Measurements from ENCODE around the gene AP1M2.
"Not testable (repeated sequence)": the region's sequence is repeated elsewhere in the genome, so short reads cannot be mapped to it uniquely, and the experiment has no call there.

The AP1M2 gene

DNA sequence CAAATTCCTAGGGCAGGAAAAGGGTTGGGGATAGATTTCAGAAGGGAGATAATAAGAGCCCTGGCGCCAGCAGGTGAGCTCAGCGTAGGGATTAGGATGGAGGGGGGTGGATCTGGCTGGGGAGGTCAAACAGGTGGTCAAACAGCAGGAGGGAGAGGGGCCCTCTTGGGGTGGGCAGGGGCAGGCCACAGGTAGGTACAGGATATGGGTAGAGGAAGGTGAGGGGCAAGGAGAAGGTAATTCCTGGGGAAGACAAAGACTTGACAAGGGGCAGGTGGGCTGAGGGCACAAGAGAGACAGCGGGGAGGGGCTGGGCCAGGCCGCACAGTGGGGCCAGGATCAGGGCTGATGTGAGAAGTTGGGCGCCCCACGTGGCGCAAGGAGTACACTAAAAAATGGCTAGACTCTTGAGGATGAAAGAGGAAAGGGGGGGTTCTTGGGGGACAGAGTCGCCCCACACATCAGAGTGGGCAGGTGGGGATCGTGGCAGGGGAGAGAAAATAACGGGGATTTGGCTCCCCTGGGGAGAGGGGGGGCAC is 22.0 kb downstream of the AP1M2 start:
- no peak for DNase-seq (ENCODE audit: low spot score)

- DNase-seq (ENCODE audit: low spot score) = no peak
Measured at GRCh38 chr19:10562609-10563008, 24.5 kb downstream of the AP1M2 start.

DNA sequence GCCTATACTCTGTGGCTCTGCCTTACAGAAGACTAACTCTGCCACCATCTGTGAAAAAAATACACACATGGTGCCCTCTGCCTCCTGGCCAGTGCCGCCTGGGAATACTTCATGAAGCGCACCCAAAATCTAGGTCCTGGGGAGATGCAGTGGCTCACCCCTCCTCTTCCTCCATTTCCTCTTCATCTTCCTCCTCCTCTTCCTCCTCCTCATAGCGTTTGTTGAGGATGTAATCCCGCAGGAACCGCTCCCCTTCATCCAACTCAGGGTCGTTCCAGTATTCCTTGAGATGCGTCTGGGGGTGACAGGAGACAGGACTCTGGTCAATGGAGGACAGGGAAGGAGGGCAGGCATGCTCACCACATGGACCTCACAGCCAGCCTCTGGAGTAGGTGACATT is 27.0 kb downstream of the AP1M2 start:
- DNase-seq (ENCODE audit: low spot score) = no peak

DNA sequence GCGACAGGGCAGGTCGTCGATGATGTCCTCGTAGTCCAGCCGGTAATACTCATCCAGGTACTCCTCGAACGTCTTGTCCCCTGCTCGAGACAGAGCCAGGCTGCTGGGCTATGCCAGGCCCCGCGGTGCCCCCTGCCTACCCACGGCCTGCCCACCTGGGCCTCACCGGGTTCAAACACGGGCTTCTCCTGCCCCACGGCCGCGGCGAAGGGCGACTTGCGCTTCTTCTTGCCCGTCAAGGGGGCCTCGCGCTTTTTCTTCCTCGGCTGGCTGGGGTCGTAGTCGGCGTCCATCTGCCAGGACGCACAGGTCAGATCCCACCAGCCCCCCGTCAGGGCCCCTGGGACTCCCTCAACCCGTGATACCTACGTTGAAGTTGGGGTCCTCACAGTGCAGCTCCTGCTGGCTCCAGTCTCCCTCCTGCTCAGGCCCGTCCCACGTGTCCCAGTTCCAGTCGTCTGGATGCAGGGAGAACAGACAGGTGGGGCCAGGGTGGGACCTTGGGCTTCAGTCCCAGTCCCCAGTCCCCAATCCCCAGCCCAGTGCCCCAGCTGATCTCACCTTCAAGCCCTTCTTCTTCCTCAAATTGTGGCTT is 29.4 kb downstream of the AP1M2 start:
- DNase-seq (ENCODE audit: low spot score) = no peak

DNA sequence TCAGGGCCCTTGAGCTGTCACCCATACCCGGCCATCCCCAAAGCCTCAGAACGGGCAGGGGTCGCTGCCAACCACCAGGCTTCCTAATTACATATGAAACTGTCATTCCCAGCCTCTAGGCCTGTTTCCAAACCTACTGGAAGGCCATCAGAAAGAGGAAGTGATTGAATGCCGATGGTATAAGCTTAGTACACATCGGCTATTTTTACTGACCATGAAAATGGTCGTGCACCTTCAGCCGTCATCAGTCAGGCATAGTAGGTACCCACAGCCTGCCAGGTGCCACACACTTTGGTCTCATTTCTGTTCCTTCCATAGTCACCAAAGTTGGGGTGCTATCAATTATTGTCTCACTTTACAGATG is 31.5 kb downstream of the AP1M2 start:
- no peak for DNase-seq (ENCODE audit: low spot score)

DNA sequence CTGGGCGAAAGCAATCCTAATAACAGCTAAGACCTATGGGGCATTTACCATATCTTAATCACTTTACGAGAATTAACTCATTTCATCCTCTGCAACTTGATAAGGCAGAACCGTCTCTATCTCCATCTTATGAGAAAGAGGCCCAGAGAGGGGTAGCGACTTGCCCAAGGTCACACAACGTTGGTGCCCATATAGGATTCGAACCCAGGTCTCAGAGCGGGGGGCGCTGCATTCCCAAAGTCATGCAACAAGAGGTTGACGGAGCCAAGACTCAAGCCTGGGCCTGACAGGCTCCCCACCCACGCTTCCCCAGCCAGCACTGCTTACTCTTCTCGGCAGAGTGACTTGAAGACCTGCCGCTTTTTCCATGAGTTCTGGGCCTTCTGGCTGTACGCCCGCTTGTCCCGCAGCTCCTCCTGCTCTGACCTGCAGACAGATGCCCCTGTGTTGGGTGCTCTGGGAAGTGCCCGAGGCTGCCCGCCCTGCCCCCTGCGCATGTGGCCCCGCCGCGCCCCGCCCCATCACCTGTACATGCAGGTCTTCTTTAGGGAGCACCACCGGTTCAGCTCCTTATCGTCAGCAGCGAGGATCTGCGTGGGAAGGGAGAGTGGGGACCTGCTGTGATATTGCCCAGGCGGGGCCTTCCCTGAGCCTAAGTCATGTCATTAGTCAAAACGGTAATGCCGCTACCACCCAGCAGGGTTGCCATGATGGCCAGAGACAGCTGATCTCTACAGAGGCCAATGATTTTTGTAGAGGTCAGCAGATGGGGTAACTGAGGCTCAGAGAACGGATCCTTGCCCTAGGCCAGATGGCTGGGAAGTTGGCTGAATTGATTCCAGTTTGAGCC is 32.1 kb downstream of the AP1M2 start:
- no peak for DNase-seq (ENCODE audit: low spot score)

- DNase-seq (ENCODE audit: low spot score) = no peak
Measured at GRCh38 chr19:10553943-10554381, 33.1 kb downstream of the AP1M2 start.

- no peak for DNase-seq (ENCODE audit: low spot score)
Measured at GRCh38 chr19:10553087-10553667, 33.9 kb downstream of the AP1M2 start.

- DNase-seq (ENCODE audit: low spot score) = no peak
Measured at GRCh38 chr19:10552510-10553053, 34.5 kb downstream of the AP1M2 start.

DNA sequence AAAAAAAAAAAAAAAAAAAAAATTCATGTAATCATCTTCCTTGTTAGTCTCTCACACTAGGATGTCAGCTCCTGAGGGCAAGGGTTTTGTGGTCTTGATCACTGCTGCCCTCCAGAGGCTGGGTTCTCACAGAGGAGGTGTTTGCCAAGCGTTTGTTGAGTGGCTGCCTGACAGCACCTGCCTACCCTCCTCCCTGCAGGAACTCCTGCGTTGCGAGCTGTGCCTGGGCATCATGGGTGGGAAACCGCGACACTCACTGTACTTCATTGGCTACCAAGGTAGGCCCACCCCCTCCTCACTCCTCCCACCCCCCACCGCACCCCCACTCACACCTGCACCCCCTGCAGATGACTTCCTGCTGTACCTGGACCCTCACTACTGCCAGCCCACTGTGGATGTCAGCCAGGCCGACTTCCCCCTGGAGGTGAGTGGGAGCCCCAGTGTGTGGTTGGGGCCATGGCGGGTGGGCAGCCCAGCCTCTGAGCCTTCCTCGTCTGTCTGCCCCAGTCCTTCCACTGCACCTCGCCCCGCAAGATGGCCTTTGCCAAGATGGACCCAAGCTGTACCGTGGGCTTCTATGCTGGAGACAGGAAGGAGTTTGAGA is 35.3 kb downstream of the AP1M2 start:
- peak; percentile 49 for DNase-seq (ENCODE audit: low spot score)

DNA sequence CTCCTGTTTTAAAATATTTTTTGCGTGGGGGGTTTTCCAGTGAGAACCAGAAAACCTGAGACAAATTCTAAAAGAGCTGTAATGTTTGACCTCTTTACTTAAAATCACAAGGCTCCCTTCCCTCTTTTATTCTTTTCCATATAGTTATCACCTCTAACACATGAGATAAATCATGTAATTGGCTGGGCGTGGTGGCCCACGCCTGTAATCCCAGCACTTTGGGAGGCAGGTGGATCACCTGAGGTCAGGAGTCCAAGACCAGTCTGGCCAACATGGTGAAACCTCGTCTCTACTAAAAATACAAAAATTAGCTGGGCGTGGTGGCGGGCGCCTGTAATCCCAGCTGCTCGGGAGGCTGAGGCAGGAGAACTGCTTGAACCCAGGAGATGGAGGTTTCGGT is 36.1 kb downstream of the AP1M2 start:
- DNase-seq (ENCODE audit: low spot score) = not testable (repeated sequence)

DNA sequence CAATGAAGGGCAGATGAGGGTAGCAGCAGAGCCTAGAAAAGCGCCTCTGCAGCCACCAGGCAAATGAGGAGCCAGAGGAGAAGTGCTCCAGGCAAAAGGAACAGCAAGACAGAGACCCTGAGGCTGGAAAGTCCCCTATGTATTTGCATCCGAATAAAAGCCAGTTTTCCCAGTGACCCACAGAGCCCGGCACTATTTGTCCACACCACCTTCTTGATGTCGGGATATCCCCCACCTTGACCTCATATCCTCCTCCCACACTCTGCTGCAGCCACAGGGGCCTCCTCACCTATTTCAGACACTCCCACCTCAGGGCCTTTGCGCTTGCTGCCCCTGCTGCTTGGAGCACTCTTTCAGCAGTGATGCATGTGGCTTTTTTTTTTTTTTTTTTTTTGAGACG is 36.8 kb downstream of the AP1M2 start:
- no peak for DNase-seq (ENCODE audit: low spot score)

- DNase-seq (ENCODE audit: low spot score) = no peak
Measured at GRCh38 chr19:10549733-10550132, 37.4 kb downstream of the AP1M2 start.

GRCh38 chr19:10548746-10549276 is 38.3 kb downstream of the AP1M2 start:
- DNase-seq (ENCODE audit: low spot score) = no peak

DNA sequence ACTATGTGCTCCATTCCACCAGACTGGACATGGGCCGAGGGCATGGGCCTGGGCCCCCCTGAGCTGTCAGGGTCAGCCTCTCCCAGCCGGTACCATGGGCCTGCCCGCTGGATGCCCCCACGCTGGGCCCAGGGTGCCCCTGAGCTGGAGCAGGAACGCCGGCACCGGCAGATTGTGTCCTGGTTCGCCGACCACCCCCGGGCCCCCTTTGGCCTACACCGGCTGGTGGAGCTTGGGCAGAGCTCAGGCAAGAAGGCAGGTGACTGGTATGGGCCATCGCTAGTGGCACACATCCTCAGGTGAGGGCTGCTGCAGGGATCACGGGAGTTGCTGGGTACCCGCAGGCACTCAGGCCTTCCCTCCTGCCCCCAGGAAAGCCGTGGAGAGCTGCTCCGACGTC is 40.3 kb downstream of the AP1M2 start:
- DNase-seq (ENCODE audit: low spot score) = no peak

DNA sequence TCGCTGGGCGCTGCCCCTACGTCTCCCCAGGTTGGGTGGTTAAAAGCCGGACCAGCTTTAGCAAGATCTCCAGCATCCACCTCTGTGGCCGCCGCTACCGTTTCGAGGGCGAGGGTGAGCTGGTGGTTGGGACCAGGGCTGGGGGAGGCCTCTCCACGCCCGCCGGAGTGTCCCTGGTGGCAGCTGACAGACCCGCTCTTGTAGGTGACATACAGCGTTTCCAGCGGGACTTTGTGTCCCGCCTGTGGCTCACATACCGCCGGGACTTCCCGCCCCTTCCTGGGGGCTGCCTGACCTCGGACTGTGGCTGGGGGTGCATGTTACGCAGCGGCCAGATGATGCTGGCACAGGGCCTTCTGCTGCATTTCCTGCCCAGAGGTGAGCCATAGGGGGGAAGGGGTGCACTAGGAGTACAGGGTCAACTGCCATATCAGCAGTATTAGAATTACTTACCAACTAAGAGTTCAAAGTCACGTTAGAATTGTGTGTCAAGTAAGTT is 42.3 kb downstream of the AP1M2 start:
- DNase-seq (ENCODE audit: low spot score) = no peak

- no peak for DNase-seq (ENCODE audit: low spot score)
Measured at GRCh38 chr19:10544242-10544752, 42.8 kb downstream of the AP1M2 start.

- DNase-seq (ENCODE audit: low spot score) = peak; percentile 47
Measured at GRCh38 chr19:10543420-10544241, 43.5 kb downstream of the AP1M2 start, which contains the start of gene ATG4D. ATG4D (plus strand) TSS chr19:10543904; CDS start chr19:10544091, 187 bp downstream.

DNA sequence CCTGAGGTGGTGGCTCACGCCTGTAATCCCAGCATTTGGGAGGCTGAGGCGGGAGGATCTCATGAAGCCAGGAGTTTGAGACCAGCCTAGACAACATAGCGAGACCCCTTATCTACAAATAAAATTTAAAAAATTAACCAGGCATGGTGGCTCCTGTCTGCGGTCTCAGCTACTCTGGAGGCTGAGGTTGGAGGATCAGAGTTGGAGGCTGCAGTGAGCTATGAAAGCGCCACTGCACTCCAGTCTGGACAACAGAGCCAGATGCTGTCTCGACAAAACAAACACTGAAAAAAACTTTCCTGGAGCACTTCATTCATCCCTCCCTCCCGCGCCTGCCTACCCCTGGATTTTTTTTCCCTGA is 44.1 kb downstream of the AP1M2 start:
- no peak for DNase-seq (ENCODE audit: low spot score)

DNA sequence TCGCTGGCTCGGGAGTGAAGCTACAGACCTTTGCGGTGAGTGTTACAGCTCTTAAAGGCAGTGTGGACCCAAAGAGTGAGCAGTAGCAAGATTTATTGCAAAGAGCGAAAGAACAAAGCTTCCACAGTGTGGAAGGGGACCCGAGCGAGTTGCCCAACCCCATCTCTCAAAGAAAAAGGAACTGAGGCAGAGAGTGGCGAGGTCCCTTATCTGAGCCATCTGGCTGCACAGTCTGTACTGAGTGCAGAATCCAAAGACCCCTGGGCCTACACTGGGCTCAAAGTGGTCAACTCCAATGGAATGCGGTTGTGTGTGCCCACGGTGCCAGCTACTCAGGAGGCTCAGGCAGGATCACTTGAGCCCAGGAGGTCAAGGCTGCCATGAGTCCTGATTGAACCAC is 48.1 kb downstream of the AP1M2 start:
- DNase-seq (ENCODE audit: low spot score) = not testable (repeated sequence)

Data from pons (tissue), 1 donor.